Measurements from ENCODE around the gene B3GALT6.
A peak's percentile ranks its signal among the peaks of the same experiment; 100 is the strongest.

B3GALT6 gene

GRCh38 chr1:1264868-1265272 is 32.8 kb downstream of the B3GALT6 start:
- Histone ChIP-seq H4K91ac (ENCODE audit: low read depth, low read length) (no peak overlapping the region), H3K27me3 (ENCODE audit: insufficient read depth, low read length) (no peaks in the 10 kb centered on the region), H3K4me3 (ENCODE audit: low read depth, low read length) (no peak overlapping the region), H3K9me3 (ENCODE audit: insufficient read depth, low read depth, low read length) (no peaks in the 10 kb centered on the region), H3K4me2 (ENCODE audit: low read length) (no peak overlapping the region), H2BK5ac (ENCODE audit: low read depth, low read length, poor library complexity) (no peak overlapping the region), H3K79me2 (ENCODE audit: control insufficient read depth, insufficient read depth, low read length, poor library complexity) (no peaks in the 10 kb centered on the region), H3K4ac (ENCODE audit: low read depth, low read length) (no peak overlapping the region), H2BK12ac (ENCODE audit: low read length) (no peak overlapping the region), H4K8ac (ENCODE audit: low read depth, low read length) (no peak overlapping the region), H2BK120ac (ENCODE audit: insufficient read depth, low read length, poor library complexity) (no peak overlapping the region), H4K12ac (ENCODE audit: low read depth, low read length) (no peak overlapping the region), H3K23ac (ENCODE audit: low read length) (no peak overlapping the region), H3K9ac (ENCODE audit: low read length) (no peak overlapping the region), H3K14ac (ENCODE audit: low read length) (no peak overlapping the region), H2AFZ (ENCODE audit: insufficient read depth, low read length, poor library complexity) (no peak overlapping the region), H3K18ac (ENCODE audit: low read length) (no peak overlapping the region), H3K79me1 (ENCODE audit: low read length) (no peaks in the 10 kb centered on the region), H3K4me1 (ENCODE audit: control insufficient read depth in 1 of 2, insufficient read depth in 2 of 2, low read length in 2 of 2) (peaks cover 0 to 4% of the 10 kb centered on the region in 2 experiments), H3K27ac (ENCODE audit: low read depth, low read length) (no peak overlapping the region), H2AK5ac (ENCODE audit: low read length) (no peak overlapping the region), H3K36me3 (ENCODE audit: control insufficient read depth in 1 of 2, insufficient read depth in 2 of 2, low read length in 2 of 2) (peaks cover 64 to 70% of the 10 kb centered on the region in 2 experiments)
- peak; percentile 61 to 67 for DNase-seq
- WGBS (ENCODE audit: extremely low coverage, insufficient coverage, insufficient read length): no CpG with 5 or more reads among the region's 10 CpGs

GRCh38 chr1:1267488-1268283 is 35.6 kb downstream of the B3GALT6 start:
- no peak overlapping the region for H2AFZ ChIP-seq (ENCODE audit: insufficient read depth, low read length, poor library complexity)
- H3K79me1 ChIP-seq (ENCODE audit: low read length): no peaks in the 10 kb centered on the region
- H2BK5ac ChIP-seq (ENCODE audit: low read depth, low read length, poor library complexity): no peak overlapping the region
- H4K8ac ChIP-seq (ENCODE audit: low read depth, low read length): no peak overlapping the region
- no peak overlapping the region for H3K4me2 ChIP-seq (ENCODE audit: low read length)
- no peak overlapping the region for H3K23ac ChIP-seq (ENCODE audit: low read length)
- H3K79me2 ChIP-seq (ENCODE audit: control insufficient read depth, insufficient read depth, low read length, poor library complexity): peaks cover 13% of the 10 kb centered on the region
- DNase-seq: no peak
- peaks cover 4% of the 10 kb centered on the region for H3K9me3 ChIP-seq (ENCODE audit: insufficient read depth, low read depth, low read length)
- no peak overlapping the region for H3K18ac ChIP-seq (ENCODE audit: low read length)
- no peak overlapping the region for H2BK120ac ChIP-seq (ENCODE audit: insufficient read depth, low read length, poor library complexity)
- no peak overlapping the region for H2BK12ac ChIP-seq (ENCODE audit: low read length)
- H3K4ac ChIP-seq (ENCODE audit: low read depth, low read length): no peak overlapping the region
- no peak overlapping the region for H4K91ac ChIP-seq (ENCODE audit: low read depth, low read length)
- H3K4me1 ChIP-seq (ENCODE audit: control insufficient read depth in 1 of 2, insufficient read depth in 2 of 2, low read length in 2 of 2): peaks cover 6 to 16% of the 10 kb centered on the region in 2 experiments
- no peak overlapping the region for H3K14ac ChIP-seq (ENCODE audit: low read length)
- no peak overlapping the region for H2AK5ac ChIP-seq (ENCODE audit: low read length)
- H3K36me3 ChIP-seq (ENCODE audit: control insufficient read depth in 1 of 2, insufficient read depth in 2 of 2, low read length in 2 of 2): peaks cover 46 to 58% of the 10 kb centered on the region in 2 experiments
- no peak overlapping the region for H3K9ac ChIP-seq (ENCODE audit: low read length)
- H3K4me3 ChIP-seq (ENCODE audit: low read depth, low read length): no peak overlapping the region
- no peaks in the 10 kb centered on the region for H3K27me3 ChIP-seq (ENCODE audit: insufficient read depth, low read length)
- no peak overlapping the region for H3K27ac ChIP-seq (ENCODE audit: low read depth, low read length)
- no peak overlapping the region for H4K12ac ChIP-seq (ENCODE audit: low read depth, low read length)
- no CpG with 5 or more reads among the region's 39 CpGs for WGBS (ENCODE audit: extremely low coverage, insufficient coverage, insufficient read length)

DNA sequence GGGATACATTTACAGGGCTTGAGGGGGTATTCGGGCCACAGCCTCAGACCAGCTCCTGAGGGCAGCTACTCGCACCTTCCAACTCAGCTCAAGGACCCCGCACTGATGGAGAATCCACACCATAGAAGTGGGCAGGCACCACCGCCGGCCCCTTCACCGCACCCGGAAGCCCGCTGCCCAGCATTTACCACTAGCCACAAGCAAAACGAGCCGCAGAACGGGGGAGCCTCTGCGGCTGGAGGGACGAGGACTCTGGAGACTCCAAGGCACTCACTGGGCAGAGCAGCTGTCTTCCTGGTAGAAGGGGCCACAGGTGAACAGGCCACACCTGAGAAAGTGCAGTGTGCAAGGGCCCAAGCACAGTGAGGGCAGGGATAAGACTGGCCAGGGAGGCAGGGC is 36.2 kb downstream of the B3GALT6 start:
- Histone ChIP-seq H3K79me1 (ENCODE audit: low read length) (peaks cover 2% of the 10 kb centered on the region), H3K4me1 (ENCODE audit: control insufficient read depth in 1 of 2, insufficient read depth in 2 of 2, low read length in 2 of 2) (peaks cover 8 to 18% of the 10 kb centered on the region in 2 experiments), H3K23ac (ENCODE audit: low read length) (no peak overlapping the region), H3K4me3 (ENCODE audit: low read depth, low read length) (no peak overlapping the region), H2BK5ac (ENCODE audit: low read depth, low read length, poor library complexity) (no peak overlapping the region), H3K18ac (ENCODE audit: low read length) (no peak overlapping the region), H3K4me2 (ENCODE audit: low read length) (no peak overlapping the region), H4K12ac (ENCODE audit: low read depth, low read length) (no peak overlapping the region), H3K27ac (ENCODE audit: low read depth, low read length) (no peak overlapping the region), H3K4ac (ENCODE audit: low read depth, low read length) (no peak overlapping the region), H3K79me2 (ENCODE audit: control insufficient read depth, insufficient read depth, low read length, poor library complexity) (peaks cover 19% of the 10 kb centered on the region), H2AK5ac (ENCODE audit: low read length) (no peak overlapping the region), H3K14ac (ENCODE audit: low read length) (no peak overlapping the region), H2AFZ (ENCODE audit: insufficient read depth, low read length, poor library complexity) (no peak overlapping the region), H3K9me3 (ENCODE audit: insufficient read depth, low read depth, low read length) (peaks cover 4% of the 10 kb centered on the region), H3K9ac (ENCODE audit: low read length) (no peak overlapping the region), H2BK120ac (ENCODE audit: insufficient read depth, low read length, poor library complexity) (no peak overlapping the region), H3K27me3 (ENCODE audit: insufficient read depth, low read length) (no peaks in the 10 kb centered on the region), H3K36me3 (ENCODE audit: control insufficient read depth in 1 of 2, insufficient read depth in 2 of 2, low read length in 2 of 2) (peaks cover 42 to 52% of the 10 kb centered on the region in 2 experiments), H4K8ac (ENCODE audit: low read depth, low read length) (no peak overlapping the region), H4K91ac (ENCODE audit: low read depth, low read length) (no peak overlapping the region), H2BK12ac (ENCODE audit: low read length) (no peak overlapping the region)
- DNase-seq: no peak
- whole genome bisulfite sequencing (ENCODE audit: extremely low coverage, insufficient coverage, insufficient read length): no CpG with 5 or more reads among the region's 13 CpGs

DNA sequence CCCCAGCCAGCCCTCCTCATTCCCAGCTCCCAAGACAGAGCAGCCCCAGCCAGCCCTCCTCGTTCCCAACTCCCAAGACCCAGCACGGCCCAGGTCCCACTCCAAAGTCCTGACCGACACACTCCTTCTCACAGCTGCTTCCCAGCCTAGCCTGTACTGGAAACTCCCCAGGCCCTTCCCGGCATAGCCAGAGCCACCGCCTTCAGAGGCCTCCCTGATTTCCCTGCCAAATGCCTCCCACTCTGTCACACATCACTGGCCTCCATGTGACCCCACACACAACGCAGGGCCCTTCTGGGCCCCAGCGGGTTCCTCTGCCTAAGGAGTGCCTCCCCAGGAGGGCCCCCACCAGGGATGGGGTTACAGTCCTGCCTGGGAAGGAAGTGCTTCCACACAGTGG is 38.8 kb downstream of the B3GALT6 start:
- Histone ChIP-seq H3K4ac (ENCODE audit: low read depth, low read length) (peak overlapping the region; percentile 35), H2BK120ac (ENCODE audit: insufficient read depth, low read length, poor library complexity) (no peak overlapping the region), H2BK5ac (ENCODE audit: low read depth, low read length, poor library complexity) (no peak overlapping the region), H3K9me3 (ENCODE audit: insufficient read depth, low read depth, low read length) (peaks cover 4% of the 10 kb centered on the region), H4K8ac (ENCODE audit: low read depth, low read length) (no peak overlapping the region), H4K91ac (ENCODE audit: low read depth, low read length) (no peak overlapping the region), H3K14ac (ENCODE audit: low read length) (no peak overlapping the region), H3K18ac (ENCODE audit: low read length) (no peak overlapping the region), H4K12ac (ENCODE audit: low read depth, low read length) (no peak overlapping the region), H2AFZ (ENCODE audit: insufficient read depth, low read length, poor library complexity) (no peak overlapping the region), H3K4me1 (ENCODE audit: control insufficient read depth in 1 of 2, insufficient read depth in 2 of 2, low read length in 2 of 2) (peaks cover 13 to 20% of the 10 kb centered on the region in 2 experiments), H3K9ac (ENCODE audit: low read length) (no peak overlapping the region), H3K4me2 (ENCODE audit: low read length) (no peak overlapping the region), H3K36me3 (ENCODE audit: control insufficient read depth in 1 of 2, insufficient read depth in 2 of 2, low read length in 2 of 2) (peaks cover 26 to 34% of the 10 kb centered on the region in 2 experiments), H3K79me1 (ENCODE audit: low read length) (peaks cover 9% of the 10 kb centered on the region), H2AK5ac (ENCODE audit: low read length) (no peak overlapping the region), H3K79me2 (ENCODE audit: control insufficient read depth, insufficient read depth, low read length, poor library complexity) (peaks cover 25% of the 10 kb centered on the region), H2BK12ac (ENCODE audit: low read length) (no peak overlapping the region), H3K4me3 (ENCODE audit: low read depth, low read length) (no peak overlapping the region), H3K27ac (ENCODE audit: low read depth, low read length) (no peak overlapping the region), H3K23ac (ENCODE audit: low read length) (no peak overlapping the region), H3K27me3 (ENCODE audit: insufficient read depth, low read length) (no peaks in the 10 kb centered on the region)
- no peak for DNase-seq
- no CpG with 5 or more reads among the region's 7 CpGs for WGBS (ENCODE audit: extremely low coverage, insufficient coverage, insufficient read length)

All from trophoblast cell (in vitro differentiated cells and primary cell).